ENCODE data around the gene RPLP1.

DNA sequence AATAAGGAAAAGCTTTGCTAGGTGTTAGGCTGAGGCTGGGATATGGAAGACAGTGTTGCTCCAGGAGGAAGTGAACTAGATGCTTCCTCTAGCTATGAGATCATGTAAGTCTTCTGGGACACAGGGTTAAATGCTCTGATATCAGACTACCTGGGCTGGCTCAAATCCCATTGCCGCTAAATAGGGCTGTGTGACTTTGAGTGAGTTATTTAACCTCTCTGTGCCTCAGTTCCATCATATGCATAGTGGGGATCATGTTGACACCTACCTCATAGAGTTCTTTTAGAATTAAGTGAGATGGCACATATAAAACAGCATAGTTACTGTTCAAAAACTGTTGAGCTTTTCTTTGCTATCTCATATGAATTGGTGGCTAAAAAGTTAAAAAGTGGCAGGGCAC lies 12.6 kb downstream of the RPLP1 start:
- TF ChIP-seq TAF1 (IDR thresholded peaks at IDR 0.05; ENCODE audit: low read depth) (no peak), EP300 (IDR thresholded peaks at IDR 0.05; ENCODE audit: borderline replicate concordance) (no peak), RAD21 (IDR thresholded peaks at IDR 0.05; ENCODE audit: low read depth) (no peak), YY1 (IDR thresholded peaks at IDR 0.05; ENCODE audit: low read depth) (no peak), NFIC (IDR thresholded peaks at IDR 0.05) (no peak), EGR1 (IDR thresholded peaks at IDR 0.05) (no peak), CEBPB (IDR thresholded peaks at IDR 0.05) (no peak), TCF12 (IDR thresholded peaks at IDR 0.05; ENCODE audit: low read depth) (no peak), FOXM1 (IDR thresholded peaks at IDR 0.05; ENCODE audit: borderline replicate concordance, low read depth) (no peak), ZBTB7A (IDR thresholded peaks at IDR 0.05; ENCODE audit: low read depth) (no peak)
- TF ChIP-seq, protein P1, sequence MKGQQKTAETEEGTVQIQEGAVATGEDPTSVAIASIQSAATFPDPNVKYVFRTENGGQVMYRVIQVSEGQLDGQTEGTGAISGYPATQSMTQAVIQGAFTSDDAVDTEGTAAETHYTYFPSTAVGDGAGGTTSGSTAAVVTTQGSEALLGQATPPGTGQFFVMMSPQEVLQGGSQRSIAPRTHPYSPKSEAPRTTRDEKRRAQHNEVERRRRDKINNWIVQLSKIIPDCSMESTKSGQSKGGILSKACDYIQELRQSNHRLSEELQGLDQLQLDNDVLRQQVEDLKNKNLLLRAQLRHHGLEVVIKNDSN (IDR thresholded peaks at IDR 0.05) = no peak
- TF ChIP-seq, protein P2, sequence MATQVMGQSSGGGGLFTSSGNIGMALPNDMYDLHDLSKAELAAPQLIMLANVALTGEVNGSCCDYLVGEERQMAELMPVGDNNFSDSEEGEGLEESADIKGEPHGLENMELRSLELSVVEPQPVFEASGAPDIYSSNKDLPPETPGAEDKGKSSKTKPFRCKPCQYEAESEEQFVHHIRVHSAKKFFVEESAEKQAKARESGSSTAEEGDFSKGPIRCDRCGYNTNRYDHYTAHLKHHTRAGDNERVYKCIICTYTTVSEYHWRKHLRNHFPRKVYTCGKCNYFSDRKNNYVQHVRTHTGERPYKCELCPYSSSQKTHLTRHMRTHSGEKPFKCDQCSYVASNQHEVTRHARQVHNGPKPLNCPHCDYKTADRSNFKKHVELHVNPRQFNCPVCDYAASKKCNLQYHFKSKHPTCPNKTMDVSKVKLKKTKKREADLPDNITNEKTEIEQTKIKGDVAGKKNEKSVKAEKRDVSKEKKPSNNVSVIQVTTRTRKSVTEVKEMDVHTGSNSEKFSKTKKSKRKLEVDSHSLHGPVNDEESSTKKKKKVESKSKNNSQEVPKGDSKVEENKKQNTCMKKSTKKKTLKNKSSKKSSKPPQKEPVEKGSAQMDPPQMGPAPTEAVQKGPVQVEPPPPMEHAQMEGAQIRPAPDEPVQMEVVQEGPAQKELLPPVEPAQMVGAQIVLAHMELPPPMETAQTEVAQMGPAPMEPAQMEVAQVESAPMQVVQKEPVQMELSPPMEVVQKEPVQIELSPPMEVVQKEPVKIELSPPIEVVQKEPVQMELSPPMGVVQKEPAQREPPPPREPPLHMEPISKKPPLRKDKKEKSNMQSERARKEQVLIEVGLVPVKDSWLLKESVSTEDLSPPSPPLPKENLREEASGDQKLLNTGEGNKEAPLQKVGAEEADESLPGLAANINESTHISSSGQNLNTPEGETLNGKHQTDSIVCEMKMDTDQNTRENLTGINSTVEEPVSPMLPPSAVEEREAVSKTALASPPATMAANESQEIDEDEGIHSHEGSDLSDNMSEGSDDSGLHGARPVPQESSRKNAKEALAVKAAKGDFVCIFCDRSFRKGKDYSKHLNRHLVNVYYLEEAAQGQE (IDR thresholded peaks at IDR 0.05; ENCODE audit: low read depth) = no peak
- TF ChIP-seq, protein P3, sequence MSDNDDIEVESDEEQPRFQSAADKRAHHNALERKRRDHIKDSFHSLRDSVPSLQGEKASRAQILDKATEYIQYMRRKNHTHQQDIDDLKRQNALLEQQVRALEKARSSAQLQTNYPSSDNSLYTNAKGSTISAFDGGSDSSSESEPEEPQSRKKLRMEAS (IDR thresholded peaks at IDR 0.05) = no peak
